ENCODE measurements around the gene NEXN.

GRCh38 chr1:77945345-77945744, 56.9 kb downstream of the NEXN start:
- TF ChIP-seq CTCF (IDR thresholded peaks at IDR 0.05) (no peak), POLR2A (IDR thresholded peaks at IDR 0.05) (no peak)

All from right lobe of liver (tissue), 4 donors.